ENCODE data around the gene KIF25.

Gene KIF25

DNA sequence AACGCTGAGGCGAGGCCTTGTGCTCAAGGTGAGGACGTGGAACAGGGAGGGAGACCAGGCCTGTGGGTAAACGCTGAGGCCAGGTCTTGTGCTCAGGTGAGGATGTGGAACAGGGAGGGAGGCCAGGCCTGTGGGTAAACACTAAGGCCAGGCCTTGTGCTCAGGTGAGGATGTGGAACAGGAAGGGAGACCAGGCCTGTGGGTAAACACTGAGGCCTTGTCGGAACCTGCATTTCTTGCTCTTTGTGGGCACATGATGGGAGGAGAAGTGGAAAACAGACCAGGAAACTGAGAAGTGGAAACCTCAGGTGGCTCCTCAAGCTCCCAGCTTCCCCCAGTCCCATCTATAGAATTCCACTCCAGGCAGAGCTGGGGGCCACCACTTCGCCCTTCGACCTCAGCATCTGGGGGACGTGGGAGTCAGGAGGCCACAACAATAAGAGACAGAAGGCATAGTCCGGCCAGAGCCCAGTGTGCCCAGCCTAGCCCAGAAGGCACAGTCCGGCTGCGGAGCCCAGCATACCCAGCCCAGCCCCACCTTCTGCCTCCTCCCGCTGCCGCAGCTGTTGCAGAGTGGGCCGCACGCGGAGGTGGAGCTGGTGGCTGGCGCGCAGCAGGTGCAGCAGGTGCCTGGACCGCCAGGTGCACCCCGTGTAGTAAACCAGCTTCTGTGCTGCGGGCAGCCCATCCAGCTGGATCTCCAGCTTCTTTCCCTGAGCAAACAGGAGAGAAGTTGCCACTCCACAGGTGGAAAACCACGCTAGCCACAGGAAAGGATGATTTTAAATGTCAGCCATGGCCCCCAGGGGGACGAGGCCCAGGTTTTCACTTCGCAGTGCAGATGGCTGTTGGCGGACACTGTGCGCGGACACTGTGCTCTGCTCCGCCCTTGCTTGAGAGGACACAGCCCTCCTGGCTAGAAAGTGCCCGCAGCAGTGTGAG, 64.1 kb downstream of the KIF25 start:
- no peaks in the 10 kb centered on the region for H3K36me3 ChIP-seq (ENCODE audit: control insufficient read depth, insufficient read depth, low read length)
- no peak overlapping the region for H3K9ac ChIP-seq (ENCODE audit: low read depth, low read length)
- H3K4me1 ChIP-seq (ENCODE audit: control insufficient read depth, insufficient read depth, low read length): no peaks in the 10 kb centered on the region
- H3K27me3 ChIP-seq (ENCODE audit: control insufficient read depth, insufficient read depth, low read length): no peaks in the 10 kb centered on the region
- H3K4me3 ChIP-seq (ENCODE audit: low read depth, low read length): no peak overlapping the region
- no peaks in the 10 kb centered on the region for H3K9me3 ChIP-seq (ENCODE audit: control insufficient read depth, insufficient read depth, low read length)

GRCh38 chr6:168062346-168063289, 65.1 kb downstream of the KIF25 start:
- Histone ChIP-seq H3K4me1 (ENCODE audit: control insufficient read depth, insufficient read depth, low read length) (no peaks in the 10 kb centered on the region), H3K27me3 (ENCODE audit: control insufficient read depth, insufficient read depth, low read length) (no peaks in the 10 kb centered on the region), H3K36me3 (ENCODE audit: control insufficient read depth, insufficient read depth, low read length) (no peaks in the 10 kb centered on the region)

DNA sequence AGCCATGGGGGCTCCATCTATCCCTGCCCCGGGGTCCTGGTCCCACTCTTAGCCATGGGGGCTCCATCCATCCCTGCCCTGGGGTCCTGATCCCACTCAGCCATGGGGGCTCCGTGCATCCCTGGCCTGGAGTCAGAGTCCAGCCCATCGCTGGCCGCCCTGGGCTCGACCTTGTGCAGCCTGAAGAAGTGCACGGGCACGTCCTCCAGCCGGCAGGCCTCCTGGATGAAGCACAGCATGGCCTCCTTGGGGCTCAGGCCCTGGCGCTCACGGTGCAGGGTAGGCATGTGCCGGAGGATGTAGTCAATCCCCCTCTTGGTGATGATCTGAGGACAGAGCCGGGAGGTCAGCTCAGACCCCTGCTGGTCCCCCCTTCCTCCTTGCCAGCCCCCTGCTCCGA, 66.0 kb downstream of the KIF25 start:
- Histone ChIP-seq H3K36me3 (ENCODE audit: control insufficient read depth, insufficient read depth, low read length) (no peaks in the 10 kb centered on the region), H3K4me1 (ENCODE audit: control insufficient read depth, insufficient read depth, low read length) (no peaks in the 10 kb centered on the region), H3K9me3 (ENCODE audit: control insufficient read depth, insufficient read depth, low read length) (no peaks in the 10 kb centered on the region), H3K27me3 (ENCODE audit: control insufficient read depth, insufficient read depth, low read length) (no peaks in the 10 kb centered on the region), H3K9ac (ENCODE audit: low read depth, low read length) (no peak overlapping the region), H3K4me3 (ENCODE audit: low read depth, low read length) (no peak overlapping the region)

More at GRCh38 chr6:168062346-168063289, 65.1 kb downstream of the KIF25 start:
- H3K4me3 ChIP-seq (ENCODE audit: low read depth, low read length): no peak overlapping the region
- no peaks in the 10 kb centered on the region for H3K9me3 ChIP-seq (ENCODE audit: control insufficient read depth, insufficient read depth, low read length)
- H3K9ac ChIP-seq (ENCODE audit: low read depth, low read length): no peak overlapping the region

GRCh38 chr6:168064226-168064807, 66.8 kb downstream of the KIF25 start:
- Histone ChIP-seq H3K27me3 (ENCODE audit: control insufficient read depth, insufficient read depth, low read length) (no peaks in the 10 kb centered on the region), H3K36me3 (ENCODE audit: control insufficient read depth, insufficient read depth, low read length) (no peaks in the 10 kb centered on the region), H3K4me1 (ENCODE audit: control insufficient read depth, insufficient read depth, low read length) (no peaks in the 10 kb centered on the region), H3K9me3 (ENCODE audit: control insufficient read depth, insufficient read depth, low read length) (no peaks in the 10 kb centered on the region), H3K9ac (ENCODE audit: low read depth, low read length) (no peak overlapping the region), H3K4me3 (ENCODE audit: low read depth, low read length) (no peak overlapping the region)

- Histone ChIP-seq H3K9me3 (ENCODE audit: control insufficient read depth, insufficient read depth, low read length) (no peaks in the 10 kb centered on the region), H3K4me1 (ENCODE audit: control insufficient read depth, insufficient read depth, low read length) (no peaks in the 10 kb centered on the region), H3K9ac (ENCODE audit: low read depth, low read length) (no peak overlapping the region), H3K36me3 (ENCODE audit: control insufficient read depth, insufficient read depth, low read length) (no peaks in the 10 kb centered on the region), H3K4me3 (ENCODE audit: low read depth, low read length) (no peak overlapping the region), H3K27me3 (ENCODE audit: control insufficient read depth, insufficient read depth, low read length) (no peaks in the 10 kb centered on the region)
These were observed 69.7 kb downstream of the KIF25 start for GRCh38 chr6:168067081-168067759.

- no peaks in the 10 kb centered on the region for H3K9me3 ChIP-seq (ENCODE audit: control insufficient read depth, insufficient read depth, low read length)
- no peaks in the 10 kb centered on the region for H3K27me3 ChIP-seq (ENCODE audit: control insufficient read depth, insufficient read depth, low read length)
- H3K4me1 ChIP-seq (ENCODE audit: control insufficient read depth, insufficient read depth, low read length): no peaks in the 10 kb centered on the region
- no peak overlapping the region for H3K4me3 ChIP-seq (ENCODE audit: low read depth, low read length)
- no peak overlapping the region for H3K9ac ChIP-seq (ENCODE audit: low read depth, low read length)
- no peaks in the 10 kb centered on the region for H3K36me3 ChIP-seq (ENCODE audit: control insufficient read depth, insufficient read depth, low read length)
These were observed 73.3 kb downstream of the KIF25 start for GRCh38 chr6:168070804-168071203.

DNA sequence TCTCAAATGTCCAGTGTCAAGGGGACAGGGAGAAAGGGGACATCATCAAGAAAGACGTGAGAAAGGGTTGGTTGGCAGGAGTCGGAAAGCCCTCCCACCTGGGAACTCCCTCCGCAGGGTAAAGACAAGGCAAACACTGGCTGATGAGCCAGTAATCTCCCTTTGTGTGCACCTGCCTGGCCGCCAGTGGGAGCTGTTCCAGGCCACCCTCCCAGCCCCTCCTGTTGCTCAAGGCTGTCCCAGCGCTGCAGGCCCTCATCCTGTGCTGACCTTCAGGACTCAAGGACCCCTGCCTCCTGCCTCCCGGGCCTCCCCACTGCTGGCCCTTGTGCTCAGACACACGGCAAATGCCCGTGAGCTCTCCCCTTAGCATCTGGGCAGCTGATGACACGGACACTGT, 74.1 kb downstream of the KIF25 start:
- no peaks in the 10 kb centered on the region for H3K36me3 ChIP-seq (ENCODE audit: control insufficient read depth, insufficient read depth, low read length)
- no peak overlapping the region for H3K9ac ChIP-seq (ENCODE audit: low read depth, low read length)
- no peaks in the 10 kb centered on the region for H3K27me3 ChIP-seq (ENCODE audit: control insufficient read depth, insufficient read depth, low read length)
- no peaks in the 10 kb centered on the region for H3K4me1 ChIP-seq (ENCODE audit: control insufficient read depth, insufficient read depth, low read length)
- no peak overlapping the region for H3K4me3 ChIP-seq (ENCODE audit: low read depth, low read length)
- no peaks in the 10 kb centered on the region for H3K9me3 ChIP-seq (ENCODE audit: control insufficient read depth, insufficient read depth, low read length)

DNA sequence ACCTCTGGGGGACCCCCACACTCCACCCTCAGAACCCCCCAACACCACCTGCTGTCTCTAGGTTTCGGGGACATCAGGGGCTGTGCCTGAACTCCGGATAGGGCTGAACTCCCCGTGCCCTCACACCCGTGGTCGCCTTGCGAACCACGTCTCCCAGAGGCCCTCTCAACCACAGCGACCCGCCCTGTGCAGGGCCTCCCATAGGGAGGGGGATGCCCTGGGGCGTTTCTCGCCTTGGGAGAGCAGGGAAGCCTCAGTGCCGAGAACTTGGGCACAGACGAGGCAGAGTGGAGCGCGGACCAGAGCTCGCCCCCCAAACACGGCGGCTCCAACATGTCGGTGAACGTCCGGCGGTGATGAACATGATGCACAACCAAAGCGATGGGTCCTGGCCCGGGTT, 74.8 kb downstream of the KIF25 start:
- Histone ChIP-seq H3K4me3 (ENCODE audit: low read depth, low read length) (no peak overlapping the region), H3K9me3 (ENCODE audit: control insufficient read depth, insufficient read depth, low read length) (no peaks in the 10 kb centered on the region), H3K27me3 (ENCODE audit: control insufficient read depth, insufficient read depth, low read length) (no peaks in the 10 kb centered on the region)

GRCh38 chr6:168072730-168073129, 75.3 kb downstream of the KIF25 start:
- Histone ChIP-seq H3K9me3 (ENCODE audit: control insufficient read depth, insufficient read depth, low read length) (no peaks in the 10 kb centered on the region), H3K9ac (ENCODE audit: low read depth, low read length) (no peak overlapping the region), H3K4me3 (ENCODE audit: low read depth, low read length) (no peak overlapping the region), H3K27me3 (ENCODE audit: control insufficient read depth, insufficient read depth, low read length) (no peaks in the 10 kb centered on the region), H3K36me3 (ENCODE audit: control insufficient read depth, insufficient read depth, low read length) (no peaks in the 10 kb centered on the region), H3K4me1 (ENCODE audit: control insufficient read depth, insufficient read depth, low read length) (no peaks in the 10 kb centered on the region)

More for the DNA sequence above, 74.8 kb downstream of the KIF25 start:
- no peaks in the 10 kb centered on the region for H3K4me1 ChIP-seq (ENCODE audit: control insufficient read depth, insufficient read depth, low read length)
- H3K36me3 ChIP-seq (ENCODE audit: control insufficient read depth, insufficient read depth, low read length): no peaks in the 10 kb centered on the region
- H3K9ac ChIP-seq (ENCODE audit: low read depth, low read length): no peak overlapping the region

DNA sequence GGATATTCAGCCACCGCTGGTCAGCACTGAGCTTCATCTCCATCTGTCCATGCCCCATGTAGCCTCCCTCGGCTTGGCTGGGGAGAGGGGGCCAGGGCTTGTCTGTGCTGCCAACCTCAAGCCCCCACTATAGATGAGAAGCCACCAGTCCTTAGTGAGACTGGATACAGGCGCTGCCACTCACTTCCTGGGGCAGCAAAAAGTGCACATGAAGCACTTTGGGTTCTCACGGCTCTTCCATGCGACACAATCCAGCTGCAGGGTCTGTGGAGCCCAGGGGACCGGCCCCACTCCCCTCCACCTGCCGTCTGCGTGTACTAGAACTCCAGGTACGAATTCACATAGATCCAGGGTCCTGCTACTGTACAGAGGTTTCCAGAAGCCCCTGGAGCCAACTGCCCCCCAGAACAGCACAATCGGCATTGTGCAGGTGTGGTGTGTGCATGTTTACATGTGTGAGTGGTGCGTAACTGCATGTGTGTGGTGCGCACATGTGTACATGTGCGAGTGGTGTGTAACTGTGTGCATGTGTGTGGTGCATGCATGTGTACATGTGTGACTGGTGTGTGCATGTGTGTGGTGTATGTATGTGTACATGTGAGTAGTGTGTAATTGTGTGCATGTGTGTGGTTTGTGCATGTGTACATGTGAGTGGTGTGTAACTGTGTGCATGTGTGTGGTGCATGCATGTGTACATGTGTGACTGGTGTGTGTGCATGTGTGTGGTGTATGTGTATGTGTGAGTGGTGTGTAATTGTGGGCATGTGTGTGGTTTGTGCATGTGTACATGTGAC, 76.7 kb downstream of the KIF25 start:
- H3K36me3 ChIP-seq (ENCODE audit: control insufficient read depth, insufficient read depth, low read length): no peaks in the 10 kb centered on the region
- no peaks in the 10 kb centered on the region for H3K27me3 ChIP-seq (ENCODE audit: control insufficient read depth, insufficient read depth, low read length)
- no peak overlapping the region for H3K9ac ChIP-seq (ENCODE audit: low read depth, low read length)
- no peaks in the 10 kb centered on the region for H3K4me1 ChIP-seq (ENCODE audit: control insufficient read depth, insufficient read depth, low read length)
- no peaks in the 10 kb centered on the region for H3K9me3 ChIP-seq (ENCODE audit: control insufficient read depth, insufficient read depth, low read length)
- no peak overlapping the region for H3K4me3 ChIP-seq (ENCODE audit: low read depth, low read length)
